Jurkat, Clone E6-1 (cell line): ENCODE data around the gene ARHGEF12.

ENCODE experiments used
- DNase-seq: peaks from one replicate; pipeline ENCODE4 v3.0.0-alpha.2; 2011; ENCODE audit warnings: low read depth, low spot score
- H3K4me3 ChIP-seq: 2 replicates; pipeline ENCODE4 v1.5.1; 2011; ENCODE audit warnings: mild to moderate bottlenecking, low read length, control low read depth, moderate library complexity

The ARHGEF12 gene

DNA sequence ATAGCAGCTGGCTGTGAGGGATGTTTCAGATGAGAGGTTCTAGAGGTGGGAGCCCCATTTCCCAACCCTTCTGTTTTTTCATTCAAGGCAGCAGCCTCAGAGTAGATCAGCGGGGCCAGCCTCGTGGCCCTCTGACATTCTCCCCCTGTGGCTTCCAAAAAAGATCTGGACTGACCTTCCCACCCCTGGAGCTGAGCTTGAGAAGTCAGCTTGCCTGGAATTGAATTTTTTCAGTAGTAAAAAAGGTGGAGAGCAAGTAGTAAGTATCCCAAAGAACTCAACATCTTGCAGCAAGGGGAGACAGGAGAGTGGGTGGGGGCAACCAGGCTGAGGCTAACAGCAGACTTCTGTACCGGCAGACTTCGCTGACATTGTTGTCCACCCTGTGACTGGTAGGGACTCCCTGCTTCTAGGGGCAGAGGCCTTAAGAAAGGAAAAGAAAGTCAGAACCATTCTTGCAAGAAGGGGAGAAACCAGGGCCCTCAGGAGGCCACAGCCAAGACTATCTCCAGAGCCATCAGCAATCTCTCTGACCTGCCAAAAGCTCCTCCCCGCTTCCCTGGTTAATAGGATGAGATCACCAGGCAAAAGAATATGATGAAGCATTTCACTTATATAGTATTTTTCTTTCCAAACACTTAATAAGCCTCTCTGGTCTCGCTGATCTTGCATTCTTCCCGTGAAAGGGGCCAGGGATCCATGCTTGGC is 173.3 kb downstream of the ARHGEF12 start:
- no peak overlapping the region for H3K4me3 ChIP-seq
- DNase-seq, result no peak

DNA sequence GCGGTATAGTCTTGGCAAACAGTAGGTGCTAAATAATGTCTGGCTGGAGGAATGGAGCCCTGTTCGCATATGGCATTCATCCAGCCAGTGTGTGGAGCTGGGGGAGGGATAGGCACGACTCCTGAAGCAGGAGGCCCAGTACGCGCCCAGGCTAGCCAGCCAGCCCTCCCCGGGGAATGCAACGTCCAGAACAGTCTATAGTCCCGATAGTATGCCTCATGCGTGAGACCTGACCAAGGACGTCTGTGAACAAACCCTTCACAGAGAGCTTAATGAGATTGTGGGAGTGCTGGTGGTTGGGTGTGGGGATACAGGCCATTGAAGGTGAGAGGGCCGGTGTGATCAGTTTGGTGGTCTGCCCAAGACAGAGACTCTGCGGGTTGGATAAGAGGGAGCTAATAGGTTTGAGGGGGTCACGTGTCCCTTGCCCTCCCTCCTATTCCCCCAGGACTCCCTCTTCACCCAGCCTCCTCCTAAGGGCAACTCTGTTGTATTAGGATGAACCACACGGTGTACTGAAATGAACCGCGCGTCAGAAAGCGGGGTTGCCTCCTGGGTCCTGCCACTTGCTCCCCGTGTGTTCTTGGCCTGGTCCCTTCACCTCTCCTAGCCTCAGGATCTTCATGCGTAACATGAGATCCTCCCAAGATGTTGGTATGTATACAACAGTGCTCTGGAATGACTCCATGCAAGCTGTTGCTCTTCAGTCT is 174.3 kb downstream of the ARHGEF12 start:
- H3K4me3 ChIP-seq, result no peak overlapping the region
- DNase-seq, result no peak

DNA sequence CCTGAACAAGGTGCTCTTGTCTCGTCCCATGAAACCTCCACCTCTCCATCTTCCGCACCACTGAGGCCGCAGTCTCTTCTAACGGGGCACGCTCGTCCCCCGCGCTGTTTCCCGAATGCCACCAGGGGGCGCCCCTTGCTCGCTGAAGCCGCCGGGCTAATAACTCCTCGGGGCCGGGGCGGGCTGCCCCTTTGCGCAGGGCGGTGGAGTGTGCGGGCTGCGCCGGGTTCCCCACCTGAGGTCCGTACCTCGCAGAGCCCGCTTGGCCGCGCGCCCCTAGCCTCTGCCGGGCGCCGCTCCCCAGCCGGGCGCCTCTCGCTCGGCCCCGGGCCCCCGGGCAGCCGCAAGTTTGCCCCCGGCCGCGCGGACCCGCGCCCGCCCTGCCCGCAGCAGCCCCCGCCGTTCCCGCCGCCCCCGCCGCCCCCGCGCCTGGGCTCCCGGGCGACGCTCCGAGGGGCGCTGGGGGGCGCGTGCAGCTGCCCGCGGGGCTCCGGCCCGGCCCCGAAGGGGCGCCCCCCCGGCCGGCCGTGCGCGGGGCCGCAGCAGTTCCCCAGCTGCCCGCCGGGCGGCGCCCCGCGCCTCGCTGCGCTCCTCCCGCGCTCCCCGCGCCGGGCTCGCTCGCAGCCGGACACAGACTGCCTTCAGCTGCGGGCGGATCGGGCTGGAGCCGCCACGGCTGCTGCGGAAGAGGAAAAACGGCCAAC is 175.1 kb downstream of the ARHGEF12 start, which contains the start of gene GRIK4:
Gene GRIK4 (plus strand): TSS at position 633 of the 704 bp plus-strand sequence. CDS start 148,571 bp downstream, outside the sequence.
- peak; percentile 45 for DNase-seq
- no peak within 1 kb of the TSS for H3K4me3 ChIP-seq

DNA sequence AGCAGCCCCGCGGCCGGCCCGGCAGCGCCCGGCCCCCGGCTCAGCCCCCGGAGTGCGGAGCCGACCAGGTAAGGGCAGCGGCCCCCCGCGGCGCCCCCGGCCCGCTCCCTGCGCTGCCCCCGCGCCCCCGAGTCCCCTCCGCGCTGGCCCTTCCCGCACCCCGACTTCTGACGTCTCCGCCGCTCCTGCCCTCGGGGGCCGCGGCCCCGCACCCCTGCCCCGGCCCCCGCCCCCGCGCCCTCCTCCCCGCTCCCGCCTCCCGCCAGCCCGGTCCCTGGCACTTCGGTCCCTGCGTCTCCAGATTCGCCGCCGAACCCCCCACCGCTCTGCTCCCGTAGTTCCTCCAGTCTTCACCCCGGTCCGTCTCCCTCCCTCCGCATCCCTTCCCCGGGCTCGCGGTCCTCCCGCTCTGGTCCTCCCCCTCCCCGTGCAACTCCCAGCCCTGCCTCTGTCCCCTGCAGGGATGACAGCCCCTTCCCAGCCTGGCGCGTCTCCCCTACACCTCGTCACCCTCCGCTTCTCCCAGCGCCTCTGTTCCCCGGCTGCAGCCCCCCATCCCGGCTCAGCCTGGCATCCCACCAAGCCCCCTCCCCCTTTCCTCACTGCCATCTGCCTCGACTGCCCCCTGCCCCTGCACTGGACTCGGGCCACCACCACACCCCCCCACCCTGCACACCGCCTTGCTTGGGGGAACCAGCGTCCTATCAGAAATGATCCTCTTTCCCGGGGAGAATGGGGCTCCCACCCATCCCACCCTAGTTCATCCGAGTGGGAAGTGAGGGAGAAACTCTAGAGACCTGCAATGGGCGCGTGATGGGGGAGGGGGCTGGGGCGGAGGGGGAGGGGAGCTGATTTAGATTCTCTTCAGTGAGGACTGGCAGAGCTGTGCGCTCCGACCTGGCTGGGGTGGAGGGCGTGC is 175.9 kb downstream of the ARHGEF12 start:
- no peak overlapping the region for H3K4me3 ChIP-seq
- DNase-seq, result no peak

DNA sequence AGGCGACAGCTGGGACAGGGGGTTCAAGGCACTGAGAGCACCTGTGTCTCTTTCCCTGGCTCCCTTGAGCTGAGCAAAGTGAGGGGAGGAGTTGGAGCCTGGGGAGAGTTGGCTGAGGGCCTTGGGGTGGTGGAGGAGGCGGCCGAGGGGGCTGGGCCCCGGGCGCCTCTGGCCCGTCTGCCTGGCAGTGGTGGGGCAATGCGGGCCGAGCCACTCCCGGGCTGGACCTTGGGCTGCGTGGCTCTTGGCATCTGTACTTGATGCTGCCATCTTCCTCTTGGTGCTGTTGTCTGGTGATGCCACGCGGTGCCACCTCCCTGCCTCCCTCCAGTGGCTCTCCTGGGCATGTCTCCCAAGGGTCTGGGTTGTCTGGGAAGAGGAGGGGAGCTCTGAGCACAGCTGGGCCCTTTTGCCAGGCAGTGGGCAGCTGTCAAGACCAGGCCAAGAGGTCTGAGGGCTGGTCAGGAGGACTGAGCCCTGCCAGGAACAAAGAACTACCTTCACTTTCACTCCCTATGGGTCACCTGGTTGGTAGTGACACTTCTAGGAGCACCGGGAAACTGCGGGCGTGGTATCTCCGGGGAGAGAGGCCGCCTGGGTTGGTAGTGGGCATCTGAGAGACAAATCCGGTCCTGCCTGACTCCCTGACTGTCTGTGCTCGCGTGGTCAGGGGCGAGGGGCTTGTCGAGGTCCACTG is 176.7 kb downstream of the ARHGEF12 start:
- no peak for DNase-seq
- H3K4me3 ChIP-seq, result no peak overlapping the region

DNA sequence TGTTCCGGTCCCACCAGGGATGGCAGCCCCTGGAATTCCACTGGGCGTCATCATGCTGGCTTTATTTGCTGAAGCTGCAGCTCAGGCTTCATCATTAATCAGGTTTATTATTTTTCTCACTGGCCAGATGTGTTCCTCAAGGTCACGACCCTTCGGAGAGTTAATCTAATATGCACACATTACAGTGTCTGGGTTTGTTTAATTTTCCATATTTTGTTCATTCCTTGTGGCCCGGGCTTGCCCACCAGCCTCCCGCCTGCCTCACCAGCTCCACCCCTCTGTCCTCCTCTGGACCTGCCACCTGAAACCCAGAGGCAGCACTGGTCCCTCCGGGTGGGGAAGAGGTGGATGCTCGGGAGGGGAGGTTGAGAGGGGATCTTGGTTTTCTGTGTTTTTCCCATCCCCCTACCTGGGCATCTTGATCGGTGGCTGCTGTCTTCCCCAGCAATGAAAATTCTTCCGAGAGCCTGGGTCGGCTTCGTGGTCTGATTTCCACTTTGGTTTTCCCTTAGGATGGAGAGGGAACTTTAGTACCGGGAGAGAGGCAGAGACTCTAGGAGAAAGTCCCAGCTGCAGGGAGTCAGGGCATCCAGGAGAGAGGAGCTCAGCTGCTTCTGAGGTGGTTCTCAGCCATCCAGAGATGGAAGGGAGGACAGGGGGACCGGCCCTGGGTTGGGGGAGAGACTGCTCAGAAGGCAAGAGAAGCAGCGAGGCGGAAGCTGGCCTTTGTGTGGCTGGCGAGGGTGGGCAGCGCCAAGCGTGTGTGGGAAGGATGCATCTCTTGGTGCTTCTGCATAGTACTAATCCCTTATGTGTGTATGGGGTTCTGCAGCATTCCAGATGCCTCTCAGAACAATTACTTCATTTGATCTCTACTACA is 177.5 kb downstream of the ARHGEF12 start:
- no peak for DNase-seq
- H3K4me3 ChIP-seq, result no peak overlapping the region

DNA sequence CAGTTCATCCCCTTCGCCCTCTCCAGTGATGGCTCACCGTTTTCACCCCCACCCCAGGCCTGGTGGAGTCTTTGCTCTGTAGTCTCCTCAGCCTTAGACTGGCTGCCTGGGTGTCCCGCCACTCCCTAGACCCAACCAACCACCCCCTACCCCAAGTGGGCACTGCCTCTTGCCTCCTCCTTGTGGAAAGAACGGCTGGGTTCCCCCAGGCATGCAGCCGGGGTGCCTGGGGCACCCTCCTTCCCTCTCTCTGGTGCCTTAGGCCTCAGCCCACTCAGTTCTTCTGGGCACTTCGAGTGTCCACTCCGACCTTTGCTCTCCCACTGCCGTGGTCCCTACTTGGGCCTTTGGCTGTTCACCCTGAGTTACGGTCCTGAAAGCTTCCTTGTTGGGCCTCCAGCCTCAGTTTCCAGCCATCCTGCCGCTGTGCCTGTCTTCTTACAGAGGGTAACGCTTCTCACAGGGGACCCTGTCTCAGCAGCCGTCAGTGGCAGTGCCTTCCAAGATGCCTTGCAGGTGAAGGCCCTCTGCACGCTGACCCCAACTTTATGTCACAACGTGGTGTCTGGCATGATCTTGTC is 178.4 kb downstream of the ARHGEF12 start:
- no peak for DNase-seq
- no peak overlapping the region for H3K4me3 ChIP-seq

DNA sequence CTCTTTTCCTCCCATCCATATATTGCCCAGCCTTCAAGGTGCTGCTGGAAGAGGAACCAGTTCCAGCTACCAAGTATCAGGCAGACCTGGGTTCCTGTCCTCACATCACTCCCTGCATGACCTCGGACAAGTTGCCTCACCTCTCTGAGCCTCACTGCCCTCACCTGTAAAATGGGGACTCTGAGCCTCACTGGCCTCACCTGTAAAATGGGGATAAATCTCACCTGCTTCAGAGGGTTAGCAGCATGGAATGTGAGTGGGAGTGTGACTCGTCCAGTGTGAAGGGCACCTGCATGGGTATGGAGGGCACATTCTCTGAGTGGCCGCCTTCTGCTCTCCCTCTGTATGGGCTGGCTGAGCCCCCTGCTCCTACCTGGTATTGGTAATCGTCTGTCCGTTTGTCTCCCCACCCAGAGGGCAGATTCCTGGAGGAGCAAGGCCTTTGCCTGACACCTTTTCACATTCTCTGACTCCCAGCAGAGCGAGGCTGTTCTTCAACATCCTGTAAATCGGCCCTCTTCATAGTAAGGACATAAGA is 179.0 kb downstream of the ARHGEF12 start:
- no peak overlapping the region for H3K4me3 ChIP-seq
- no peak for DNase-seq

DNA sequence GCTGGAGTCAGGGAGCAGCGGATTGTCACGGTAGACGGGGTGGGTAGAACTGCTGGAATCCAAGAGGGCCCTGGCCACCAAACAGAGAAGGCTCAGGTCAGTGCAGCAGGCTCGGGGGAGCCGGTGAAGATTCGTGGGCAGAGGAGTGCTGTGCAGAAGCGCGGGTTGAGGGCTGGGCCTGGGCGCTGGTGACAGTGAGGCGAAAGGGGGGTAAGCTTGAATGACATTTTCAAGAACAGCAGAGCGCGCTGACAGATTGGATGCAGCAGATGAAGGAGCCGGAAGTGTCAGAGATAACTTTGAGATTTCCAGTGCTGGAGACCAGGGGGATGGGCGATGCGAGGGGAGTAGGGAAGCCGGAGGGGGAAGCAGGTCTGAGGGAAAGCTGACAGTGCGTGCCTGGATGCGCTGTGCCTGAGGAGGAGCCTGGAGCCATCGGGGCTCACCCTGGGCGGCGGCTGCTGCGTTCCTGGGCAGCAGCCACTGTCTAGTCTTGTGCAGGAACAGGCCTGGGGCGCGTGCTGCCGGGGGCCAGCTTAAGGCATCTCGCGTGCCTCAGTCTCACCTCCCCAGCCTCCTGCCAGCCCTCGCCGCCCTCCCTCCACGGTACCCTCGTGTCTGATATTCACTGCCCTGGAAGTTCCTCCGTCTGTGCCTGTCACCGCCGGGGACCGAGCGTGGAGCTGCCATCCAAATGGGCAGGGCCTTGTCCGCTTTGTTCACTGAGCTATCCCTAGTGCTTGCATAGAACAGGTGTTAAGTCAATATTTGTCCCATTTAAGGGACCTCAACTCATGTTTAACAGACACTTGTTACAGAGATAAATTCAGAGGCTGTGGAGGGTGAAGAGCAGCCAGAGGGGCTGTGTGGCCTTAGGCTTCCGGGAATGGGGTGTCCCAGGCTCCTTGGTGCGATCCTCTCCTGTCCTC is 180.5 kb downstream of the ARHGEF12 start:
- DNase-seq, result no peak
- no peak overlapping the region for H3K4me3 ChIP-seq

DNA sequence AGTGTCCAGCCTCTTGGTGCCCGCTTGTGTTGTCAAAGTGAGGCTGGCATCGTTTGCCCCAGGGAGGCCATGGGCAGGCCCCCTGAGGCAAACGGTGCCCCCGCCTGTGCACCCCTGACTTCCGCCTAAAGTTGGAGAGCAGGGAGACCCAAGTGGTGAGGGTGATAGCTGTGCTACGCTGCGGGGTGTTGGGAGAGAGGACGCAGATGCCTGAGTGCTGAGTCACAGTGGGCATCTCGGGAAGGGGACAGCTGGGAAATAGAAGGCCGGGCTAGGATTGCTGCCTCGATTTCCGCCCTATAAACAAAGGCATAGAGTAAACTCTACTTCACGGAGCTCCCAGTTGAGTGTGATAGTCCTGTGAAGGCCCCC is 181.2 kb downstream of the ARHGEF12 start:
- no peak overlapping the region for H3K4me3 ChIP-seq
- DNase-seq, result no peak

DNA sequence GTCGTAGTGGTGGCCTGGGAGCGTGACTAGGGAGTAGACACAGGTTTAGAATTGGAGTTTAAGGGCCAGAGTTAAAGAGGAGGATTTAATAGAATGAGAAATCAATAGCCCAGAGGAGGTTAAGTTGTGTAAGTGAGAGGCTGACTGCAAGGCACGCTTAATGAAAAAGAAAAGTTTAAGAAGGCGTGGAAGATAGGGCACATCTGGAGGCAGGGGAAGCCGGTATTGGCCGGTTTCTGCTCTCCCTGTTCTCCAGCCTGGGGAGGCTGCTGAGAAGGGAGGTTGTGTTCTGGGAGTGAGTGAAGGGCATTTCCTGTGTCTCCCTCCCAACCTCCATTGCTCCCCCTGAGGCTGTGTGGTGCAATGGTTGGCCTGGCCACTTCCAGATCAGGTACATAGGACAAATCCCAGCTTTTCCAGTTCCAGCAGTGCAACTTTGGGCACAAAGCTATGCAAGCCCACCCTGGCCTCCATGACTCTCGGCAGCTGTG is 181.6 kb downstream of the ARHGEF12 start:
- no peak for DNase-seq

DNA sequence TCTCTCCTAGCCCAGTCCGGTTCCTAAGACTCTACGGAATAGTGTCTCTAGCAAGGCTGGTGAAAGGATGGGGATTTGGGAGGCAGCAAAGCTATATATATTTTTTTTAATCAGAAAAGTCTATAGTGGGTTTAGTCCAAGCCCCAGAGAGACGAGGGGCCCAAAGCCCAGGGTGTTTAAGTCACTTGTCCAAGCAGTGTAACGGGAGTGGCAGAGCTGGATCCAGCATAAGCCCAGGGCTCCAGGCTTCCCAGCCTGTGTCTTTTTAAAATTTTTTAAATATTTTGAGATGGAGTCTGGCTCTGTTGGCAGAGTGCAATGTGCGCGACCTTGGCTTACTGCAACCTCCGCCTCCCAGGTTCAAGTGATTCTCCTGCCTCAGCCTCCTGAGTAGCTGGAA is 182.1 kb downstream of the ARHGEF12 start:
- no peak overlapping the region for H3K4me3 ChIP-seq
- DNase-seq, result no peak

More for the DNA sequence above, 181.6 kb downstream of the ARHGEF12 start:
- H3K4me3 ChIP-seq, result no peak overlapping the region

DNA sequence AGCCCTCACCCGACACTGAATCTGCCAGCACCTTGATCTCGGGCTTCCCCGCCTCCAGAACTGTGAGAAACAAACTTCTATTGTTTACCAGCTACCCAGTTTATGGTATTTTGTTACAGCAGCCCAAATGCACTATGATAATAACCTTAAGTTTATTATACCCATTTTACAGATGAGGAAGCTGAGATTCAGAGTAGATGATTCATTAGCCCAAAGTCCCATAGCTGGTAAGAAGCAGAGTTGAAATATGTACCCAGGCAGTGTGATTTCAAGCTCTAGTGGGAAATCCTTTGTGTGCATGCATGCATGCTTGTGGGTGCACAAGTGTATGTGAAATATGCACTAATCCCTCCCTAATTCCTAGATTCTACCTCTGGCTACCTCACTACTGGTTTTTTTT is 183.3 kb downstream of the ARHGEF12 start:
- H3K4me3 ChIP-seq, result no peak overlapping the region
- no peak for DNase-seq

DNA sequence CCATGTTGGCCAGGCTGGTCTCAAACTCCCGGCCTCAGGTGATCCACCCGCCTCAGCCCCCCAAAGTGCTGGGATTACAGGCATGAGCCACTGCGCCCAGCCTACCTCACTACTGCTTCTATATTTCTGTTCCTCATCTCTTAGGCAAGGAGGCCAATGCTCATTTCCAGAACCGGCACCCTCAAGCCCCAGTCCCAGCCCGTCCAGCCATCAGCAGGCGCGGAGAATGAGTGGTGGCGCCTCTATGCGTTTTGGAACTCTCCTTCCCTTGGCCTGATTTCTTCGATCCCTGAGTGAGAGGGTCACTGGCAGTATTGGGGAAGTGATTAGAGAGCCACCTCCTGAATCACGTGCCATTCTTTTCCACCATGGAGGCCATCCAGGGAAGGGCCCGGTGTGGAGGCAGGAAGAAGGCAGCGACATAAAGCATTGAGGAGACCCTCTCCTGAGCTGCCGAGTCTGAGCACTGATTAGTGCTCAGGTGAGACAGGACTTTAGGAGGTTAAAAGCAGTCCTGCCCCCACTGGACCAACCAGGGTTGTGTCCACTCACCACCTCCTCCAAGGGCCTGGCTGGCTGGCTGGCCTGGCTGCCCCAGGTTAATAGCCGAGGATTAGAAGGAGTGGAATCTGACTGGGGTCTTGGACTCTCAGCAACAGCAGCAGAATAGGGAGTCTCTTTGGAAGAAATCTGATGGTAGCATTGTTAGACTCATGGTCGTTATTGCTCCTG is 184.0 kb downstream of the ARHGEF12 start:
- no peak overlapping the region for H3K4me3 ChIP-seq
- DNase-seq, result no peak

DNA sequence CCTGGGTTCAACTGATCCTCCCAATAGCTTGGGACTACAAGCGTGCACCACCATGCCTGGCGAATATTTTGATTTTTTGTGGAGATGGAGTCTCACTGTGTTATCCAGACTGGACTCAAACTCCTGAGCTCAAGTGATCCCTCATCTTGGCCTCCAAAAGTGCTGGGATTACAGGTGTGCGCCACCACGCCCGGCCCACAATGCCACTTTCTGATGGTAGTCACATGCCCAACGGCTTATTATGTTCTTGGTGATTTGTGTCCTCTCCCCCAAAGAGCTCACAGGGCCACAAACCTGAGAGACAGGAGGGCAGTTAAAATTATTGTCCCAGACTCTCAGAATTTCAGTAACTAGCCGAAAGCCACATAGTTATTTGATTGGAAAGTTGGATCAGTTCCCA is 185.0 kb downstream of the ARHGEF12 start:
- H3K4me3 ChIP-seq, result no peak overlapping the region
- DNase-seq, result no peak
